HG03565 (cell line): ENCODE measurements around the gene SMARCAL1.
"Not testable (repeated sequence)": the region's sequence is repeated elsewhere in the genome, so short reads cannot be mapped to it uniquely, and the experiment has no call there.

Experiments used
- ATAC-seq: cut with Tn5 transposase; IDR thresholded peaks from one replicate; pipeline ENCODE4 v1.9.1; 2021; ENCODE audit warnings: mild to moderate bottlenecking, moderate library complexity; ENCODE audit not compliant: unreplicated experiment

The SMARCAL1 gene

GRCh38 chr2:216412022-216412999, at the start of gene SMARCAL1:
SMARCAL1 (plus strand) TSS chr2:216412484; CDS start chr2:216414705, 2,221 bp downstream.
- ATAC-seq, result peak; percentile 90

DNA sequence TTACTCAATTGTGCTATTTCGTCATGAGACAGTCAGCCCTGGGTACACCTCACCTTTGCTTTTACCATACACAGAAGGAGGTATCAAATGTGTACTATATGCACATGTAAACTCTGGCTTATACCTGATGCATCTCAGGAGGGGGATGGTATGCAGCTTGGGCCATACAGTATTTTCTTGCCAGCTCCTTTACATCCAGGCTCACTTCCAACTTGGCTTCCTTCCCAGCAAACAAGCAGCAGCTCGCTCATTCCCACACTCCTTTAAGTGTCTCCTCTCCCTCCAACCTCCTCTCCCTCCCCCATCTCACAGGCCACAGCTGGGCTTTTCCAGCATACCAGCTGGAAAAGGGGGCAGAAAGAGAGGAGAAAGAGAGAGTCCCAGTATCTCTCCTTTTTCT, 49.6 kb upstream of the SMARCAL1 start:
- no peak for ATAC-seq

DNA sequence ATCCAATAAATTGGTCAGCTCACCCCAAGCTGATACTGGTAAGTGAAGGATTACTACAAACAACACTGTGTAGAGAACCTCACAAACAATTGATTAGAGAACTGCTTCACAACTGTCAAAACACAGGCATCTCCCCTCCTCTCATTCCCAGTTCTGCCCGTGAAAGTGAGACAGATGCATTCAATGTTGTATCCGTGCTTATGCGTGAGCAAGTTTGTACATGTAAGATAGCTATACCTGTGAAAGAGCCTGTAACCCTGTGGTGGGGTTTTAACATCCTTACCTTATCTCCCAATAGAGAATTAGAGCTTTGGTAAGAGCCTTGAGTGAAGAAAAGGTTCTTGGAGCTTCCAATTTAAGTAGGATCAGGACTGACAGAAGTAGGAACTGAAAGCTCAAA, 49.1 kb upstream of the SMARCAL1 start:
- ATAC-seq, result no peak

DNA sequence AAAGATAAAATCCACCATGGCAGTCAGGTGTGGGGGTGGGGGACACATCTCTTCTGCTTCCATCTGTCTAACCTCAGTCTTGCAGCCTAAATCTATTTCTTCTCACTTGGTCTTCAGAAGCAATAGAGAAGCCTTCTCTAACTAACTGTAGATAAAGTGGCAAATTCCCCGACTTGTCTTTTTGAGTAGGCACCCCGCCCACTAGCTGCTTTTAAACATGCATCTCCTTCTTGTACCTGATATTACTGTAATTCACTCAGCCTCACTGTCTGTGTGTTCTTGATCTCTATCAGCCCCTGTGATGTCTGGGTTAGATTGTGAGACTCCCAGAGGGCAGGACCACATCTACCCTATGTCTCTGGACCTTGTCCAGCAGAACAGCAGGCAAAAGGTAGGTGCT, 46.8 kb upstream of the SMARCAL1 start:
- ATAC-seq, result no peak

GRCh38 chr2:216366777-216367471, 45.4 kb upstream of the SMARCAL1 start:
- ATAC-seq, result no peak

DNA sequence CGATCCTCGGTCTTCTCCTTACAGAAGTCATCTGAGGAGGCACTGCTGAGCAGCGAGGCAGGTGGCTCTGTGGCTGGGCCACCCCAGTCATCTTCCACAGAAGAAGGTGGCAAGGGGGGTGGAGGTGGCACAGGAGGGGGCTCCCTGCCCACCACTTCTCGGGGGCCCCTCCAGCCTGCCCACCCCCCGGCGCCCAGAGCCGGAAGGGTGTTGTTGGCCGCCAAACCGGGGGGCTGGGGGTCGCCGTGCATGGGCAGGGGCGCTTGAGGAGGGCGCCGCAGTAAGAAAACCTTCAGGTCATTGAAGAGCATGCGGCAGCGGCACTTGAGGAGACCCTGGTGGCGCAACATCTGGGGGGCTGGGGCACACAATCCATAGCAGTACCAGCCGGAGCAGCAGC, 42.5 kb upstream of the SMARCAL1 start:
- no peak for ATAC-seq

DNA sequence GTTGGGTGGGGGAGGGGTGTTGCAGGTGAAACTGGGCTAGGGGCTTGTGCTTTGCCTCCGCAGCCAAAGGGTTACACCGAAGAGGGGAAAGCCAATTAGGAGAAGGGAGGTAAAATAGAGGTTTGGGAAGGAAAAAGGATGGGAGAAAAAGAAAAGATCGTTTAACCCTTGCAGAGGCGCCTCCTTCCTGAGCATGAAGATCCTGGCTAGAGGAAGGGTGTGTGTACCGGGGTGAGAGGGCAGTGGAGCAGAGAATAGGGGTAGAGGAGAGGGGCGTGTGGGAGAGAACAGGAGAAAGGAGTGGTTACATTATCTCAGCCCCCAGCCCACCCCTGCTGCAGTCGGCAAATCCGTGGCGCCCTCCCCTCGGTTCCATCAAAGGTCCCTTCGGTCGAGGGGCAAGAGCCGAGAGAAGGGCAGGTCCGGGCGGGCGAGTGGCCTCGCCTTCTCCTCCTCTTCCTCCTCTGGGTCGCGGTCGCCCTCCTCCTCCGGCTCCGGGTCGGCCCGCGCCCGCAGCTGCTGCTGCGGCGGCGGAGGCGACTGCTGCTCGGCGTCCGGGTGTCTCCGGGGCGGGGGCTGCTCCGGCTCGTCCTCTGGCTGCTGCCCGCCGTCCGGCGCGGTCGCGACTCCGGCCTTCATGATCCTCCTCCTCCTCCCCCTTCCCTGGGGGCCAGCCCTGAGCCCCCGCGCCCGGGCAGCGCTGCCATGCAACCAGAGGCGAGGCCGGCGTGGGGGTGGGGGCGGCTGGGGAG, 41.1 kb upstream of the SMARCAL1 start:
- ATAC-seq, result no peak

DNA sequence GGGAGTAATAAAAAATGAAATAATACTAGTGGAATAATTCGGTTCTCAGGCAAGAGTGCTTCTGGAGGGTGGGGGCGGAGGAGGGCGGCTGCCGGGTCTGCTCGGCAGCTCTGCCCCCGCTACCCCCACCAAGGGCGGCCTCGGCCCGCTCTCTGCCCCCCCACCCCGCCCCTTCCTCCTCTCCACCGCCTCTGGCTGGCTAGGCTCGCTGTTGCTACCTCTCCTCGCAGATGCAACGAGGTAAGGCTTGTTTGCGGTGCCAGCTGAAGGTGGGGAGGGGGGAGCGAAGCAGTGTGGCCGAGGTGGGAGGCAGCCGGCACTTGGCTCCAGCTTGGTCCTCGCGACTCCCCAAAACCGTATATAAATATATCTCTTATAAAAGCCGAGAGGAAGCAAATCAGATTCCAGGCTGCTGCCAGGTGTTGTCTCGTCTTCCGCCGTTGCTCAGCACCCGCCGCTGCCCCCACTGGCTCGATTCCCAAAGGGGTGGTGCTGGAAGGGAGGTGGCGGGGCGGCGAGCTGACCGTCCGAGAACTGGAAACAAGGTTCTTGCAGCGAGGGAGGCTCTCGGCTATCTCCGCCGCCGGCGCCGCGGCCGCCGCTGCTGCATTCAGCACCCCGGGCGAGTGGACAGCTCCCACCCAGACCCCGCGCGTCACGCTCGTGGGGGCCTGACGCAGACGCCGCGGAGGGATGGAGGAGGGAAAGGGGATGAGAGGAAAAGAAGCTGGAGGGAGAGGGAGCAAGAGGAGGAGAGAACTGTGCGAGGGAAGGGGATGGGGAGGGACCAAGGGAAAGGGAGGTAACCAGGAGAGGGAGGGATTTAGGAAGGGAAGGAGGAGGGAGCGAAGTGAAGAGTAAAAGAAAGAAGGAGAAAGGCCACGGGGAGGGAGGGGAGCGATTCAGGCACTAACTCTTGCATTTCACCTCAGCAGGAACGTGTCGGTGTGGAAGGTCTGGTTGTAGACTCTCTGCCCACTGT, 40.3 kb upstream of the SMARCAL1 start, which contains the start of gene MARCHF4:
TSS of gene MARCHF4 (minus strand) at position 763 of the 982 bp plus-strand sequence. CDS start 2,223 bp downstream, outside the sequence.
- no peak for ATAC-seq

DNA sequence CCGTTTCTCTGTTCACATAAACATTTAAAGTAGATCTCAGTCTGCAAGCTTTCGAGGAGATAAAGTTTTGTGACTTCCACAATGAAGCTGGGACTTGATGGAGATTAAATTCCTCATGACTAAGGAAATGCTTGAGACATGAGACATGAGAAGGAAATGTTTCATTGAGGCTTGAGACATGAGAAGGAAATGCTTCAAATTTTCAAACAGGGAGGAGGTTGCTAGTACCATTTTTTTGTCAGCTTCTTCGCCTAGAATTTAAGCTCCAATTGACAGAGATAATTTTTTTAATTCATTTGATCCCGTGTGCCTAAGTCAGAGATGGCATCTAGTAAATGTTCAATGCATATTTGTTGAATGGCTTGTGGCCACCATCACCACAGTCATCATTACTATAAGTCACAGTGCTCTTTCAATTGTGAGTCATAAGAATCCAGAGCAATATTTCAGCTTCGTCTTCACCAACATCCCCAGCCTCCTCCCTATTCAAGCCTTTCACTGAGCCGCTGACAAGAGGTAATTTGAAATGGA, 39.5 kb upstream of the SMARCAL1 start:
- ATAC-seq, result no peak

DNA sequence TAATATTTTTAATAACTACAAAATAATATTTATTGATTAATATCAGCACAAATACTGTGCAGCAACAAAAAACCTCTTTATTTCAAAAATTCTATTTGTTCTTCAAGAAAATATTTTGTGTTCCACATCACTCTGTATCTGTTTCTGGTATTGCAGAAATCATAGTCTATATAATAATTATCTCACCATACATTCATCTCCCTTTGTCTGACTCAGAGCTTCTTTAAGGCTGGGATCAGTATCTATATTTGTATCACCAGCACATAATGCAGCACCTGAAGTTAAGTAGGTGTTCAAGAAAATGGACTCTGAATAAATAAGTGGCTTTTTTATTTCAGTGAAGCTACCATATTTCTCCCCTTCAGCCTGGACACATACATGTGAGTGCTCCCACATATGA, 38.4 kb upstream of the SMARCAL1 start:
- ATAC-seq, result no peak

DNA sequence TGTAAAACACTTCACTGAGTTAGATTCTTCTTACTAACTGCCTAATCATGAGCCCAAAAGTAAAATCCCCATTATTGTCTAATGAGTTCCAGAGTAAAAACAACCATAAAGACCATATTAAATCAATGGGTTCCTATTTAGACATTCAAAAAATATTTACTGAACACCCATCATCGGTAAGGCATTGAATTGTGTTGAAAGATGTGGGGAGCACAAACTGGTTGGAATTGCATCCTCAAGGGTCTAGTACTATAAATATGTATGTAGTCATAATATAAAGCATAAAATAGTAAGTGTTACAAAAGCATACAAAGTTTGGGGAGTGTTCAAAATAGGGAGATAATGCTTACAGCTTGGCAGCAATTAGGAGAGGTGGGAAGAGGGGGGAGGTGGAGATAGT, 37.0 kb upstream of the SMARCAL1 start:
- no peak for ATAC-seq

- ATAC-seq, result no peak
These were observed 32.3 kb upstream of the SMARCAL1 start for GRCh38 chr2:216379977-216380376.

- ATAC-seq, result not testable (repeated sequence)
These were observed 27.9 kb upstream of the SMARCAL1 start for GRCh38 chr2:216384409-216384808.

DNA sequence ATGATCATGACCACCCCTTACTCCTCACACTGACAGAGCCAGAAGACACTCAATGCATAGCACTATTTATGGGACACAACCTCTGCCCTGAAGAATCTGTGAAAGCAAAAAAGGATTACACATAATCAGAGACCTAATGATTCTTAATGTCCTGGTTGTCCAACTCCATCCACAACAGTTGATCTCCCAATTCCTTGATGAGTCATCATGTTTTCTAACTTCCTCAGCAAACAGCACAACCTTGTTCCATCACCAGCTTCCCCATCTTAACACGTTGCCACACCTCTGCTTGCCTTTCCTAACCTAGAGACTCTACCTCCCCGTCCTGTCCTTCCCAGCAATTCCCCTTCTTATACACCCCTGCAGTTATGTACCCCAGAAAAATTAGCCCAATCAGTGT, 26.8 kb upstream of the SMARCAL1 start:
- no peak for ATAC-seq

GRCh38 chr2:216387262-216387661, 25.0 kb upstream of the SMARCAL1 start:
- no peak for ATAC-seq

DNA sequence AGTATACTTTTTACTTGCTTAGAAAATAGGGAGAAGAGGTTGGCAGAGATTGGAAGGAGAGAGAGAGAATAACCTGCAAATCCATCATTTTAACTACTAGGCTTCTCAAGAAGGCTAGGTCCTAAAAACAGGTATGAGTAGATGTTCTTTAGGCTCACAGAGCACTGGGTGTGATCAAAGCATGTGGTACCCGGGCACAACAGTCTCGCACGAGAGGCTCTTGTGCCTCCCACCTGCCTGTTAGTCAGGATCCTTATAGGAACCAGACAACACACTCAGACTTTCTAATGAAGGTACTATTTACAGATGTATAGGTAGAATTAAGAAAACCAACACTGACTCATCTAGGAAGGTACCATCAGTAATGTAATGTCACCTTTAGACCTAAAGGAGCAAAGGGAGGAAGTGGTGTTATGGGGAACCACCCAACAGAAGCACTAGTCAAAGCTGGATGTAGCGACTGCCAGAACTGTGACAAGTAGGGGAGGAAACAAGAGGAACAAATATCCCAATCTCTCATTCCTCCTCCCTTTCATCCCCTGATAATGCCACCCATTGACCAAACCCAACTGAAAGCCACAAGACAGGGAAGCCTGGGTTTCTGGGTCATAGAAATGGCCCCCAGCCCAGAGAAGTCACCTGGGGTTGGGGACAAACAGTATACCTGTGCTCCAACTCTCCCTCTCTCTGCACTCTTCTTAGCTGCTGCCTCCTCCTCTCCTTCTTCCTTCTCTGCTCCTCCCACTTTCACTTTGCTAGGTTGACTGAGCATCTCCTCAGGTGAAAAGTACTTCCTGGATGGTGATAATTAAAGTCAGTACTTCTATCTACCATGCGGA, 24.0 kb upstream of the SMARCAL1 start:
- peak; percentile 59 for ATAC-seq

- ATAC-seq, result no peak
These were observed 22.7 kb upstream of the SMARCAL1 start for GRCh38 chr2:216389570-216389969.

DNA sequence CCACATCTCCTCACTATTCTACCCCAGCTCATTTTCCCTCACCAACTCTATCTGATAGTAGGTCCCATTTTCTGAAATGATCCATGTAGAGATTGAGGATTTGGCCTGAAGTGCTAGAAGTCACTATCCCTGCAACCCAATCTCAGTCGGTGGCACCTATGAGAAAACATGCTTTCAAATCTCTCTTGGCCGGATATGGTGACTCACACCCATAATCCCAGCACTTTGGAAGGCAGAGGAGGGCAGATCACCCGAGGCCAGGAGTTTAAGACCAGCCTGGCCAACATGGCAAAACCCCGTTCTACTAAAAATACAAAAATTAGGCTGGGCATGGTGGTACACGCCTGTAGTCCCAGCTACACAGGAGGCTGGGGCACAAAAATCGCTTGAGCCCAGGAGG, 20.9 kb upstream of the SMARCAL1 start:
- no peak for ATAC-seq
